NCI-H510A treated with DMSO at 0.1 percent for 48 hours (cell line): ENCODE data around the gene ACTR3C.

ENCODE experiments used
- DNase-seq: peaks from one replicate; lab custom pipeline; 2025; lab: John Stamatoyannopoulos, UW

The ACTR3C gene

DNA sequence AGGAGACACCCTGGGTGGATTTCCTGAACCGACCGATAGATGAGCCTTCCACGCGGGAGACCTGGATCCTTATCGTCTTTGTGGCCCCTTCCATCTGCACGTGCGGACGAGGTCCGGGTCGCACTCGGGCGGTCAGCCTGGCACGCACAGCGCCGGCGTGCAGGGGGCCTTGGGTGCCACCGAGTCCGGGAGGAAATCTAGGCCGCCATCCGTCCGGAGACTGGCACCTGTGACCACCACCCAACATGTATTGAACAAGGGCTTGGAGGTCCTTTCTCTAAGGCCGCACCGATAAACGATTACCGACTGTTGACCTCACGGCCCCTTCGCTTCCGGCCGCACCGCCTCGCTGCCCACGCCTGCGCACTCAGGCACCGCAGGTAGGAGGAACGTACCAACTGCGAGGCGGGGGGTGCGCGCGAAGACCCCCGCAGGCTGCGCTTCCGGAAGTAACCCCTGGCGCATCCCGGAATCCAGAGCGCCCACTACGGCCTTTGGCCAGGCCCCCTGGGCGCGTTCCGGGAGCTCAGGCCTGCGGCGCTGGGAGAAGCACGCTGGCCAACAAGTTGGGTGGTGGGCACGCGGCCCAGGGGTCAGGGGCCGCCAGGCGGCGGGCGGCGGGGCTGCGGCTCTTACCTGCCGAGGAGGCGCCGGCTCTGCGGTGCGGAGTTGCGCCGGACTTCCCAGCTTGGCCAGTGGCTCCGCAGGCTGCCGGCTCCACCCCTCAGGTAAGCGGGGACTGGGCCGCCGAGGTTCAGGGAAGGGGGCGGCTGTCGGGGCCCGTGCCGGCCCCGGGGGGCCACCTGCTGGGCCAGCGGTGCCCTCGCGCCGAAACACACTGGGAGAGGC is at the start of gene ACTR3C, which contains the start of gene LRRC61:
TSS of gene ACTR3C (minus strand) at position 713 of the 849 bp plus-strand sequence. CDS start 28,249 bp downstream, outside the sequence.
TSS of gene LRRC61 (plus strand) at position 523 of the 849 bp plus-strand sequence. CDS start 13,507 bp downstream, outside the sequence.
- DNase-seq: peak; percentile 58

DNA sequence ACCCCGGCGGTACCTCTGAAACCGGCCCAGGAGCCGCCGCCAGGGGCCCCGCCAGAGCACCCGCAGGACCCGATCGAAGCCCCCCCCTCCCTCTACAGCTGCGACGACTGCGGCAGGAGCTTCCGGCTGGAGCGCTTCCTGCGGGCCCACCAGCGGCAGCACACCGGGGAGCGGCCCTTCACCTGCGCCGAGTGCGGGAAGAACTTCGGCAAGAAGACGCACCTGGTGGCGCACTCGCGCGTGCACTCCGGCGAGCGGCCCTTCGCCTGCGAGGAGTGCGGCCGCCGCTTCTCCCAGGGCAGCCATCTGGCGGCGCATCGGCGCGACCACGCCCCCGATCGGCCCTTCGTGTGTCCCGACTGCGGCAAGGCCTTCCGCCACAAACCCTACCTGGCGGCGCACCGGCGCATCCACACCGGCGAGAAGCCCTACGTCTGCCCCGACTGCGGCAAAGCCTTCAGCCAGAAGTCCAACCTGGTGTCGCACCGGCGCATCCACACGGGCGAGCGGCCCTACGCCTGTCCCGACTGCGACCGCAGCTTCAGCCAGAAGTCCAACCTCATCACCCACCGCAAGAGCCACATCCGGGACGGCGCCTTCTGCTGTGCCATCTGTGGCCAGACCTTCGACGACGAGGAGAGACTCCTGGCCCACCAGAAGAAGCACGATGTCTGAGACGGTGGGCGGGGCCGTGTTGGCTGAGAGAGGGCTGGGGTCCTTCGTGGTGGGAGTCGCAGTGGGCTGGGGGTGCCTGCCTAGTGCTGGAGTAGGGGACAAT is 49.1 kb upstream of the ACTR3C start:
- no peak for DNase-seq

GRCh38 chr7:150371996-150372270 is 48.6 kb upstream of the ACTR3C start:
- DNase-seq: no peak

DNA sequence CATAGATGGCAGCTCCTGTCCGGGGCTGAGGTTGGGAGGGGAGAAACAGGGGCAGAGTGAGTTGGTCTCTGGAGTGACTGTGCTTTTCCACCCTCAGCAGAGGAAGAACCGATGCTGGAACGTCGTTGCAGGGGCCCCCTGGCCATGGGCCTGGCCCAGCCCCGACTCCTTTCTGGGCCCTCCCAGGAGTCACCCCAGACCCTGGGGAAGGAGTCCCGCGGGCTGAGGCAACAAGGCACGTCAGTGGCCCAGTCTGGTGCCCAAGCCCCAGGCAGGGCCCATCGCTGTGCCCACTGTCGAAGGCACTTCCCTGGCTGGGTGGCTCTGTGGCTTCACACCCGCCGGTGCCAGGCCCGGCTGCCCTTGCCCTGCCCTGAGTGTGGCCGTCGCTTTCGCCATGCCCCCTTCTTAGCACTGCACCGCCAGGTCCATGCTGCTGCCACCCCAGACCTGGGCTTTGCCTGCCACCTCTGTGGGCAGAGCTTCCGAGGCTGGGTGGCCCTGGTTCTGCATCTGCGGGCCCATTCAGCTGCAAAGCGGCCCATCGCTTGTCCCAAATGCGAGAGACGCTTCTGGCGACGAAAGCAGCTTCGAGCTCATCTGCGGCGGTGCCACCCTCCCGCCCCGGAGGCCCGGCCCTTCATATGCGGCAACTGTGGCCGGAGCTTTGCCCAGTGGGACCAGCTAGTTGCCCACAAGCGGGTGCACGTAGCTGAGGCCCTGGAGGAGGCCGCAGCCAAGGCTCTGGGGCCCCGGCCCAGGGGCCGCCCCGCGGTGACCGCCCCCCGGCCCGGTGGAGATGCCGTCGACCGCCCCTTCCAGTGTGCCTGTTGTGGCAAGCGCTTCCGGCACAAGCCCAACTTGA is 48.0 kb upstream of the ACTR3C start:
- DNase-seq: no peak

DNA sequence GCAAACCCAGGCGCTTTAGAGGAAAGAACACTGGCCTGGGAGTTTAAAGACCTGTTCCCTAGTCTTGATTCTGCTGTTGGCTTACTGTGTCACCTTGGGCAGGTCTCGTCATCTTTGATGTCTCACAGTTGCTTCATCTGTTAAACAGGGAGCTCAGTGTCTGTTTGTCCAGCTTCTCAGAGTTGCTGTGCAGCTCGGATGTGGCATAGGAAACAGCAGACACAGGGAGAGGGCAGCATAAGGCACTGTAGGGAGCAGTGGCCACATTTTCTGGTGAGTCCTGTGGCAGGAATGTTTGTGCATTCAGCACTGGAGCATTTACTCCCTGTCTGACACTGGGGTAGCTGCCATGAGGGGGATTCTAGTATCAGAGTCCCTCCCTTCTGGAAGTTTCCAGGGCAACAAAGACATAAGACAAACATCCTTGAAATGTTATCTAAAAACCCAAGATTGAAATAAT is 47.3 kb upstream of the ACTR3C start:
- no peak for DNase-seq

GRCh38 chr7:150369748-150370501 is 46.6 kb upstream of the ACTR3C start:
- no peak for DNase-seq

- no peak for DNase-seq
These were observed 45.8 kb upstream of the ACTR3C start for GRCh38 chr7:150368884-150369747.

DNA sequence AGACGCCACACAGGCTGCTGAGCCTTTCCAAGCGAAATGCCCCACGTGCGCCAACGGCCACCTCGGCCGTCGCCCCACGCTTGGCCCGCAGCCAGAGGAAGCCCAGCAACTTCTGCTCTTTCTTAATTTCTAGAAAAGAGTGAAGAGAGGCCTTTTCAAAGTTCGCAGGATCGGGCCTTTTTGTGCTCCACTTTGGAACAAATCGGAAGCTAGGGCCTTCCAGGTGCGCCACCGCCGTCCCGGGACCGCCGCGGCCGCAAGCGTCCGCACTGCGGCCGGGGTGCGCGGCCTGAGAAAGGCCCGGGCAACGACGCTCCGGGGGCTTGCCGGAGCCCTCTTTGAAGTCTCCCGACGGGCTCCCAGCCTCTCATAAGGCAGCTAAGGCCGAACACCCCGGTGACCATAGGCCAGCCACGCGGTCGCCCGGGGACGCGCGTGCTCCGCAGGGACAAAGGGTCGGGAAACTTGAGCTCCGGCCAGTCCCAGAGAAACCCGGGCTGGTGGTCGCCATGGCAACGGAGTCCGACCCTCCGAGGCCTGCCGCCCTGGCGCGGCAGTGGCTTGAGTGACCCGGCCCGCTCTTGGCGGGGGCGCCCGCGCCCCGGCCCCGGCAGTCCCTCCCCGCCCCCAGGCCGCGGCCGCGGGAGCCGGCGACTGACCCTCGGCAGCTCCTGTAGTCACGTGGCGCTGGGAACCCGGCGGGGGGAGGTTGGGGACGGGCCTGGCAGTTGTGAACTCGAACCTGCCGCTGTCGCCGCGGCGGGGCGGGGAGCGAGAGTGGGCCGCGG is 44.9 kb upstream of the ACTR3C start, which contains the start of gene REPIN1:
TSS of gene REPIN1 (plus strand) at position 727 of the 788 bp plus-strand sequence. CDS start 890 bp downstream, outside the sequence.
- DNase-seq: peak; percentile 52

GRCh38 chr7:150367677-150368095 is 44.3 kb upstream of the ACTR3C start:
- DNase-seq: peak; percentile 68

DNA sequence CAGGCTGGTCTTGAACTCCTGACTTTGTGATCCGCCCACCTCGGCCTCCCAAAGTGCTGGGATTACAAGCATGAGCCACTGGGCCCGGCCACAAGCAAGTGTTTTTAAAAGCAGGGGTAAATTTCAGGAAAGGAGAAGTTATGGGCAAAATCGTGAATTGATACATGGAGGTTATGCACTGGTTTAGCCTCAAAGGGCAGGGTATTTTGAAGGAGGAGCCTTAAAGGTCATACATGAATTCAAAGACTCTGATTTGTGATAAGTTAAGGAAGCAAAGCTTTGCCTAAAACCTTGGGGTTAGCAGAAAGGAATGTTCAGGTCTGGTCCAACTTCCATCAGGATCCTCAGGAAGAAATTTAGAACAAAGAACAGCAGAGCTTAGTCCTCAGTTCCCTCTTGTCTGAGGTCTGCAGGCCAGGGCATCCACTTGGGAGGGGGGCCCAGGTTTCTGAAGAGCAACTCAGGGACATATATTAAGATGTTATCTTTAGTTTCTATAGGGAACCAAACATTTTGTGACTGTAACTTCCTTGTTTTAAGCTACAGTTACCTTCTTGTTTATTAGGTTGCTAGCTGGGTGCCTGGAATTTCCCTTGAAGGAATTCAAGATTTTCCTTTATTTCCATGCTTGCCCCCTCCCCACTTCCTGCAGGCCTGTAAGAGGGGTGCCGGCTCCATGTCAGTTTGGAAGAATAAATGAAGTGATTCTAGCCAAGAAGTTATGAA is 42.5 kb upstream of the ACTR3C start:
- no peak for DNase-seq

DNA sequence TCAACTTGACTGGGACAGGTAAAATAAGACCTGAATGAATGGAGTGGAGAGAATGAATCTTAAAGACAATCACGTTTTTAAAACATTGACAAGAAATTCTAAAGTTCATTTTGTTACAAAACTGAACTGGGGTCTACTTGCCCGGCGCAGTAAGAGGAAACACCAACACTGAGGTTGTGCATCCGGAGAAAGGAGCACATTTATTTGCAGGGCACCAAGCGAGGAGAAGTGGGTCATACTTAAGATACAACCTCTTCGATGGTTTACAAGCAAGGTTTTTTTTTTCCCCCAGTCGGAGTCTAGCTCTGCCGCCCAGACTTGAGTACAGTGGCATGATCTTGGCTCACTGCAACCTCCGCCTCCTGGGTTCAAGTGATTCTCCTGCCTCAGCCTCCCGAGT is 41.8 kb upstream of the ACTR3C start:
- DNase-seq: no peak

DNA sequence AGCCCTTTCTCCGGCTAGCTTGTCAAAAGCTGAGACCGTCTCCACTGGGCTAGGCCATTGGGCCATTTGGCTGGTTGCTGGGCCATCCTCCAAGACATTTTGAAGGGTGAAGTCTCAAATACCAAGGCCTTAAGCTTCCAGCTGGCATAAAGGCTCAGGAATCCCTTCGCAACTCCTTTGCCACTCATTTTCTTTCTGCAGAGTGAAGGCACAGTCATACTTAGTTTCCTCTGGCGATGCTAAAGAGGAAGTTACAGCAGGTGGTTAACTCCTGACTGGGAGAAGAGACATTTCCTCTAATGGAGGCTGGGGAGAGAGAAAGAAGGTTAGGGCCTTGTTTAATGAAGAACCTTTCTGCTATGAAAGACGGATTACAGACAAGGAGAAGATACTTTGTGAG is 40.5 kb upstream of the ACTR3C start:
- no peak for DNase-seq

- DNase-seq: no peak
These were observed 40.0 kb upstream of the ACTR3C start for GRCh38 chr7:150363370-150363769.

- DNase-seq: no peak
These were observed 38.7 kb upstream of the ACTR3C start for GRCh38 chr7:150361807-150362621.

GRCh38 chr7:150361402-150361801 is 38.1 kb upstream of the ACTR3C start:
- DNase-seq: no peak

GRCh38 chr7:150360363-150361058 is 37.2 kb upstream of the ACTR3C start:
- DNase-seq: no peak
